NCI-H2029 (cell line): ENCODE data around the gene SETD9.

ENCODE experiments used
- DNase-seq: peaks from one replicate; lab custom pipeline; 2025; lab: John Stamatoyannopoulos, UW

SETD9 gene

DNA sequence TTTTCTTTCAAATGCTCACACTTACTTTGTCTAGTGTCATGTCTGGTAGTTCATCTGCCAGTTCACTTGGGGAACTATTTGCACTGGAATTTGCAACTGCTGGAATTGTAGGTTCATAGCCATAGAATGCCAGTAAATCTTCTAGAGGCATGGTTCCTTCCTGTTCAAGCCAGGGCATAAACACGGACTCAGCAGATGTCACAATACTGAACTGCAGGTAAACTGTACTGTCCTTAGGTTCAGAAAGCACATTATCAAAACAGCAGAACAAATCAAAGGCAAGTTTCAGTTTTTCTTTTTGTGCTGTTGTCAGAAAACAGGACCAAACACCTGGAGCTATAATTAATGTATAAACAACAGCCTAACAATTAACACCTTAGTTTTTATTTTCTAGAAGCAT is 29.5 kb downstream of the SETD9 start:
- DNase-seq = no peak

DNA sequence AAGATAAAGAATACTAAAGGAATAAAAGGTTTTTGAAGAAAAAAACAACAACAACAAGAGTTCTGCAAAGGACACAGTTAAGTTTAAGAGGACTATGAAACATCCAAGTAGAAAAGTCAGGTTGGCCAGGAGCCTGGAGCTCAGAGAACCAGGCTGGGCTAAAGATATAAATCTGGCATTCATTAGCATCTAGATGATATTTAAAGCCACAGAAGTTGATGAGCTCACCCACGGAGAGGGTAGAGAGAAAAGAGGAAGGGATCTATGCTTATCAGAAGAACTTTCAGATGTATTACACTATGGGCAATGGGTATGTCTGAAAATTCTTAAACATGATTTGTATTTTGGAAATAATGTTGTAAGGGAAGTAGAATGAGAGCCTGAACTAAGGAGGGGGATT is 32.6 kb downstream of the SETD9 start:
- no peak for DNase-seq

DNA sequence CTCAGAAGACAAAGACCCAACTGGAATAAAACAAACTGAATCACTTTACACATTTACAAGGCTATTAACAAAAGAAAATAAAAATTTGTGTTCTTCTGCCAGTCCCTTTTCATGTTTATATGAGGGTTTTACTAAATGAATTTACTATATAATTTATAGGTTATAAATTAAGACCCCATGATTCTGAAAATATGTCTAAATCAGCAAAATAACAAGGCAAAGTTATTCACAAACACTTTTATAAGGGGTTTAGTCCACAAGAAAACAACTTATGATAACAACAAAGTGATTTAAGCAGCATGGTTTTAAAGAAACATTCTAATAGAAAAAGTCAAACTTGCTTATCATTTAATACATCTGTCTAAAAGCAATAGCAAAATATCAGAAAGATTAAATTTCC is 37.7 kb downstream of the SETD9 start:
- no peak for DNase-seq

DNA sequence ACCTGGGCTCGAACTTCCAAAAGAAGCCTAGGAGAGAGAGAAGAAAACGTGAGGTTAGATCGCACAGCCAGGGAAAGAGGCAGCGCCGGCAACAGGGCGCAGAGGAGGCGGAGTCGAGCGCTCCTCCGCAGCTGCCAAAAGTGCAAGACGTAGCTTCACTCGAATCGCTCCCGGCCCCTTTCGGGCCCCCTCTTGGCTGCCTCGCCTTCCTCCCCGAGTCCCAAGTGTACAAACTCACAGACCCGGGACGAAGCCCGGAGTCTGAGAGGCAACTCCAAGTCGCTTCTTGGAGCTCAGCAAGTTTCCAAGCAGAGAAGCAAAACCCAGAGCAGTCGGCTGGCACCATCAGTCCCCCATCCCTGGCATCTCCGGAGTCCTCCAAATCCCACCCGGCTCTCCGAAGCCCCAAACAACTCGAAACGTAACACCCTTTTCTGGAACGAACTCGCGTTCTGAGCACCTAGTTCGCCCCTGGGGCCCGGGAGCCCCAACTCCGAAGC is 41.3 kb downstream of the SETD9 start:
- DNase-seq = no peak

DNA sequence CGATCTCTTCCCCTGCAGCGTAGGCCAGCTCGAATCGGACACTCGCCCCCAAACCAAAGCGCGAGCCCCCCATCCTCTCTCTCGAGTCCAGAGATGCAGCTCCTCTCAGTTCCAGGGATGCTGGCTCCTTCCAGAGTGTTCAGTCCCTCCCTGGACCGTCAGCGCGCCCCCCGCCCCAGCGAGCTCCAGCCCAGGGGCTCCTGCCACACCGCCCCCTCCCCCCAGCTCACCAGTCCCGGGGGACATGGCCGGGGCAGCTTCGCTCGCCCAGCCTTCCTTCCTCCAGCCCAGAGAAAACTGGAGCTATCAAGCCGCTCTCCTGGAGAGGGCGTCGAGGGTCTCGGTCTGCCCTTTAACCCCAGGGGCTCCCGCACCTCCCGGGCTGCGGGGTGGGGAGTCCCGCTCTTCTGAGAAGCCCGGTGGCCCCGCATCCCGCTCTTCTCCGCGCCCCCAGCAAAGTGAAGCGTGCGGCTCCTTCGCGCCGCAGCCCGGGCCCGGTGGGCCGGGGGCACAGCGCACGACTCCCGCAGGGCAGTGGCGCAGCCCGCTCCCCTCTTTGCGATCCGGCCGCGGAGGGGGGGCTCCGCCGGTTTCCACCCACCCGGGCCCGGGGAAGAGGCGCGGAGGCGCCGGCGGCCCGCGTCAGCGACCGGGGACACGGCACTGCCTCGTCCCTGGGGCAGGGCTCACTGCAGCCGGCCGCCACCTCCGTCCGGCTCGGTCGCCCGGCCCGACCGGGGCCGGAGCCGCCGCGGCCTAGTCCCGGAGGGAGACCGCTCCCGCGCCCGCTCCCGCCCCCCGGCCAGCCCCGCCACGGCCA is 41.9 kb downstream of the SETD9 start:
- DNase-seq = no peak

DNA sequence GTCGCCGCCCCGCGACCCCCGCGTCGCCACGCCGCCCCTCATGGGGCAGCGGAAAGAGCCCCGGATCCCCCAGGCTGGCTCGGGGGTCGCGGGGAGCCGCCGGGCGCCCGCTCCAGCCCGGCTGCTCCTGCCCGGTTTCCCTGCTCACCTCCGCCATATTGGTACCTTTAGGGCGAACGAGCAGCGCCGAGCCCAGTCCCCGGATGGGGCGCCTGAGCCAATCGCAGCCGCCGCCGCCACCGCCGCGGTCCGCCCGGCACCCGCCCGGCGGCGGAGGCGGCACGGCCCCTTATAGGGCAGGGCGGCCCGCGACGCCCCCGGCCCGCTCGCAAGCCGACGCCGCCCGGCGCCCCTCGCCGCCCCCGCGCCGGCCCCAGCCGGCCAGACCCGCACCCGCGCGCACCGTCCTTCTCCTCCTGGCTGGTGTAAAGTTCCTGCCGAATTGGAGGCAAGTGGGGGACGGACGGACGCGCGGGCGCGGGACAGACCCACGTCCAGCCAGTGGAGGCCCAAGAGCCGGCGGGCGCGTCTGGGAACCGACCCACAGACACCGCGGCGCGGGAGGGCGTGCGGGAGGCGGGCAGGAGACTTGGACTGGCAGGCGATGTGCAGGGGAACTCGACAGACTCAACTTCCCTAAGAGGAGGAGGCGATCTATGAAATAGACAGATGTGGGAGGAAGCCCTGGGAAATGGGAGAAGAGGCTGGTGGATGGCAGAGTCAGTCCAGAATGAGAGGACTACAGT is 42.7 kb downstream of the SETD9 start, which contains the start of gene MIER3:
Gene MIER3, minus strand, starts transcription at position 178 of the 746 bp plus-strand sequence. Its CDS starts 21 bp downstream, at position 157.
- DNase-seq = peak; percentile 61

DNA sequence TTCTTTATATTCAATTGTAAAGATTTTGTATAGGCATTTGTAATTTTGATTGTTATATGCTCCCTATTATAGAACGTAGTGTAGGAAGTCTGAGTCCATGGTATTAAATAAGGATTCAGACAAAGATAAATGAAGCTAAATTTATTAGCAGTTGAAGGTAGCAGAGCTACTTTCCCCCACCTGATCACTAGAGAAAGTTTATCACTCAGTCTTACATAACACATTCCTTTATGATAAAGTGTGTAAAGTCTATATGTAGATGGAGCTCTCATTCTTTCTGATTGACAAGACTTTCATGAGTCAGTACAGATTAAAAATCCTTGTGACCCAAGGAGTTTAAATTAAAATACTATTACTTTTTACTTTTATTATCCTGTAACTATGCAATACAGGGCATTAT is 44.9 kb downstream of the SETD9 start:
- DNase-seq = no peak

DNA sequence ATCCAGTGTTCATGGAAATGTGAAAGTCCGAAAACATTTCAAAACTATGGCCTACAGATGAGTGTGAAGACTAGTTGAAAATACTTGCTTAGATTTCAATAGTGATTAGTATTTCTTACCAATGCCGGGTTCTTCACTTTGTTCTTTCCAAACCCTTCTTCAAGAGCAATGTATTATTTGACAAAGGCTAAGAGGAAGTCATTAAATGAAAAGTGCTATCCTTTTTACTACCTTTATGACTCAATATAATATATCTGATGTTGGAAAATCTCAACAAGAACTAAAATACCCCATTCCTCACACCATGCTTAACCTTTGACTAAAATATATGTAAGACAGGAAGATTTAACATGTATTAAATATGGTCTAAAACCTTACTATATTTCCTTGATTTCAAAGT is 49.2 kb downstream of the SETD9 start:
- DNase-seq = no peak

DNA sequence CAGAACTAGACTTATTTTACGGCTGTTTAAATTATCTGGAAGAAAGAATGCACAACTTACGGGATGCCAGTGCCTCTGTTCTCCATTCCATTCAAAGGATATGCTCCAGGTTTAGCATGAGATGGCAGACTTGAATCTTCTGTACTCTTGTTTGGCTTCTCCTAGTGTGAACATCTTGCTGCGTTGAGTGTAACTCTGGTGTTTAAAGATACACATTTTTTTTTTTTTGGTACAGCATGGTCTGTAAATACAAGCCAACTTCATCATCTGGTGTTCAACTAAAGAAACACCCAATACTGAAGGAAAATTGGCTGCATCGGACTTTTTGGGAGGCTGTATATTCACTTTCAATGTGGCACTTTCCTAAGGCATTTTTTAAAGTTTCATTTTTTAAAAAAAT is 49.9 kb downstream of the SETD9 start:
- no peak for DNase-seq

DNA sequence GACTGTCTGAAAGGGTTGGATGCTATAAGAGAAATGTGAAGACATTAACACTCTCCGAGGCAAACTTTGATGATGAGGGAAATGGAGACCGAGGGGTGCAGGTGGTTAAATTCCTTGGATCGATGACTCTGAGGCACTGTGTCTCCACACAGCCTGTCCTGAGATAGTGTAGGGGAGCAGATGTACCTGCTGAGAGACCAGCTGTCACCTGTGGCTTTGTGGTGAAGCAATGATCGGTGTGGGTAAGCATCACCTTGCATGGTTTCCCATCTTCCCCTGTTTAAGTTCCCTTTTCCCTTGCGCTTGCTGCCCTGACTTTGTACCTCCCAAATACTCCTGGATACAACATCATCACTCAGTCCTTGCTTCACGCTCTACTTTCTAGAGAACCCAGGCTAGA is 52.4 kb downstream of the SETD9 start:
- no peak for DNase-seq

DNA sequence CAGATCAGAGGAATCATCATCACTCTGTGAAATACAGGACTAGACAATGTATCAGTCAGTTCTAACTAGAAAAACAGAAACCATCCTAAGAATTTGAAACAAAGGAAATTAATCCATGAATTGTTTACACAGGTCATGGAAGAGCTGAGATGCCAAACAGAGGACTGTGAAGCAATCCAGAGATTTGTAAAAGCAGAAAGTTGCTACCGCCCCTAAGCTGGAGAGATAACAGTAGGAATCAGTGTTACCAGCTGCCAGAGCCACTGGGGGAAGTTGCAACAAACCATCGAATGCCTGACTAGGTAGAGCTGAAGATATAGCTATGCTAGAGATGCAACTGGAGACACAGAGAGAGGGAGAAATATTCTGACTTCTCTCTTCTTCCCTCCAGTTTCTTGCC is 52.9 kb downstream of the SETD9 start:
- DNase-seq = no peak

DNA sequence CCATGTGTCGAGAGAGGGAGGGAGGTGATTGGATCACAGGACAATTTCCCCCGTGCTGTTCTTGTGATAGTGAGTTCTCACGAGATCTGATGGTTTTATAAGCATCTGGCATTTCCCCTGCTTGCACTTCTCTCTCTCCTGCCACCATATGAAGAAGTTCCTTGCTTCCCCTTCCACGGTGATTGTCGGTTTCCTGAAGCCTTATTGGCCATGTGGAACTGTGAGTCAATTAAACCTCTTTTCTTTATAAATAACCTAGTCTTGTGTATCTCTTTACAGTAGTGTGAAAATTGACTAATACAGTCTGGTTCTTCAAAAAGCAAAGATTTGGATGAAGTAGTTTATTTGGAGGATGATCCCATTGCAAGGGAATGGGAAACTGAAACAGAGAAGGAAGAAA is 53.9 kb downstream of the SETD9 start:
- no peak for DNase-seq

DNA sequence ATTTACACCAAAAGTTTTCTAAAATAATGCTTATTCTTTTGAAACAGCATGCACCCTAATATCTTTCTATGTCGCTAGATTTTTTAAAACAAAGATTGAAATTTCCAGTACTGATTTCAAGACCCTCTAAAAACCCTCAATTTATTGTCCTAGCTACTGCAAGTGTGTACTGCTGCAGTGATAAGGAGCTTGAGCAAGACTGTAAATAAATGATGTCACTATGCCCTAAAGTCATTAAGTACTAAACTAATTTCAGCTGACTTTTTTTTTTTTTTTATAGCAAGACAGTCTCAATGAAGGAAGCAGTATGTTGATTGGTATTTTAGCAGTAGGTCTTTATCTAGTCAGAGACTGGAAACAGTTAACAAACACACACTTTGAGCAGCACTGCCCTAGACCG is 54.8 kb downstream of the SETD9 start:
- DNase-seq = no peak
